ENCODE data around the gene GNG7.
"Not testable (repeated sequence)": the region's sequence is repeated elsewhere in the genome, so short reads cannot be mapped to it uniquely, and the experiment has no call there.

Gene GNG7

DNA sequence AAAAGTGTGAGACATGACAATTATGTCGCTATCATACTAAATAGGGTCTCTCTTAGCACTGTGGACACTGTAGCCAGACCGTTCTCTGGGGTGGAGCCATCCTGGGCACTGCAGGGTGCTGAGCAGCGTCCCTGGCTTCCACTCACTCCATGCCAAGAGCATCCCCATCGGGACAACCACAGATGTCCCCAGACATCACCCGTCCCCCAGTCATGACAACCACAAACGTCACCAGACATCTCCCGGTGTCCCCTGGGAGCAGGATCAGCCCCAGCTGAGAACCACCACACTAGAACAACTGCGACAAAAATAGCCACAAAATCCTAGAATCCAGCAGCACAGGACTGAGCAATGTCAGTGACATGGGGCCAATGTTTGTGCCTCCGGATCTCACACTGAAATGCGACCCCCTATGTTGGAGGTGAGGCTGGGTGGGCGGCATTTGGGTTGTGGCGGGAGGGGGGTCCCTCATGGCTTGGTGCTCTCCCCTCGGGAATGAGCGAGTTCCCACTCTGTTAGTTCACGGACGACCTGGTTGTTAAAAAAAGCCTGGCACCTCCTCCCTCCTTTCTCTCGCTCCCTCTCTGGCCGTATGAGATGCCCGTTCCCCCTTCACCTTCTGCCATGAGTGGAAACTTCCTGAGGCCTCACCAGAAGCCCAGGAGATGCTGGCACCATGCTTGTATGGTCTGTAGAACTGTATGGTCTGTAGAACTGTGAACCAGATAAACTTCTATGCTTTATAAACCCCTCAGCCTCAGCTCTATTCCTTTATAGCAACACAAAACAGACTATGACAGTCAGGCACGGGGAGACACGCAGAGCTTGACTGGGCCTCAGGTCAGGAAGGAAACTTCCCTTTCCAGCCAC lies 132.7 kb downstream of the GNG7 start:
- DNase-seq: no peak

- no peak for DNase-seq
These were observed 134.5 kb downstream of the GNG7 start for GRCh38 chr19:2567996-2568395.

- DNase-seq: no peak
These were observed 134.9 kb downstream of the GNG7 start for GRCh38 chr19:2567580-2567979.

DNA sequence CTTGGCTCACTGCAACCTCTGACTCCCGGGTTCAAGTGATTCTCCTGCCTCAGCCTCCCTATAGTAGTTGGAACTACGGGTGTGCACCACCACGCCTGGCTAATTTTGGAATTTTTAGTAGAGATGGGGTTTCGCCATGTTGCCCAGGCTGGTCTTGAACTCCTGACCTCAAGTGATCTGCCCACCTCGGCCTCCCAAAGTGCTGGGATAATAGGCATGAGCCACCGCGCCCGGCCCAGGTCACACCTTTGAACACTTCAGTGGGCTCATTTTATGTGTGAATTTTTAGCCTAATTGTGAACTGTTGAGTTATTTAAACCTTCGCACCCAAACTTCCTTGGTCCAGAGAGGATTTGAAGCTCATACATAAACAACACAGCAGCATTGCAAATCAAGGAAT lies 138.9 kb downstream of the GNG7 start:
- not testable (repeated sequence) for DNase-seq

- DNase-seq: no peak
These were observed 140.6 kb downstream of the GNG7 start for GRCh38 chr19:2561895-2562294.

- DNase-seq: no peak
These were observed 141.3 kb downstream of the GNG7 start for GRCh38 chr19:2561221-2561620.

- DNase-seq: no peak
These were observed 142.1 kb downstream of the GNG7 start for GRCh38 chr19:2560369-2560768.

DNA sequence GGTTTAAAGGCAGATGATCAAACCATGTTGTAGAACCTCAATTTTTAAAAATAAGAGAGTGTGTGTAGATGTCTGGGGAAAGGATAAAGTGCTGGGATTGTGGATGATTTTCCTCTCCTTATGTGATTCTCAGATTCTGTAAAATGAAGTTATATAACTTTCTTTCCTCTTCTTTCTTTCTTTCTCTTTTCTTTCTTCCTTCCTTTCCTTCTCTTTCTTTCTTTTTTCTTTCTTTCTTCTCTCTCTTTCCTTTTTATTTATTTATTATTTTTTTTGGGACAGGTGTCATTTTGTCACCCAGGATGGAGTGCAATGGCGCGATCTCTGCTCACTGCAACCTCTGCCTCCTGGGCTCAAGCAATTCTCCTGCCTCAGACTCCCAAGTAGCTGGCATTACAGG lies 144.0 kb downstream of the GNG7 start:
- no peak for DNase-seq

DNA sequence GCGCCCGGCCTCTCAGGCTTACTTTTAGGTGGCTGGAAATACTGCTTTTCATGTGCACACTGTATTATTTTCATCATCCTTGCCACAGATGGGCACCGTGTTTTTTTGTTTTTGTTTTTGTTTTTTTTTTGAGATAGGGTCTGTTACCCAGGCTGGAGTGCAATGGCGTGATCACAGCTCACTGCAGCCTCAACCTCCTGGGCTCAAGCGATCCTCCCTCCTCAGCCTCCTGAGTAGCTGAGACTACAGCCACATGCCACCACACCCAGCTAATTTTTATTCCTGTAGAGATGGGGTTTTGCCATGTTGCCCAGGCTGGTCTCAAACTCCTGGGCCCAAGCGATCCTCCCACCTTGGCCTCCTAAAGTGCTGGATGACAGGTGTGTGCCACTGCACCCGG lies 144.4 kb downstream of the GNG7 start:
- DNase-seq: not testable (repeated sequence)

DNA sequence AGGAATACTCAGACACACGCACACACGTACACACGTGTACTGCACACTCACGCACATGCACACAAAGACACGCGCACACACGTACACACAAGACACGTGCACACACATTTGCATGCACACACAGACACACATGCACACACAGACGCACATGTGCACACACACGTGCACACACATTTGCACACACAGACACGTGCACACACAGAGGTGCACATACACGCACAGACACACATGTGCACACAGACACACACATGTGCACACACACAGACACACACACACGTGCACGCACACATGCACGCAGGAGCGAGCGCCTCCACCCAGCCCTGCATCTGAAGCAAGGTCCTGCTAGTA lies 145.4 kb downstream of the GNG7 start:
- no peak for DNase-seq

DNA sequence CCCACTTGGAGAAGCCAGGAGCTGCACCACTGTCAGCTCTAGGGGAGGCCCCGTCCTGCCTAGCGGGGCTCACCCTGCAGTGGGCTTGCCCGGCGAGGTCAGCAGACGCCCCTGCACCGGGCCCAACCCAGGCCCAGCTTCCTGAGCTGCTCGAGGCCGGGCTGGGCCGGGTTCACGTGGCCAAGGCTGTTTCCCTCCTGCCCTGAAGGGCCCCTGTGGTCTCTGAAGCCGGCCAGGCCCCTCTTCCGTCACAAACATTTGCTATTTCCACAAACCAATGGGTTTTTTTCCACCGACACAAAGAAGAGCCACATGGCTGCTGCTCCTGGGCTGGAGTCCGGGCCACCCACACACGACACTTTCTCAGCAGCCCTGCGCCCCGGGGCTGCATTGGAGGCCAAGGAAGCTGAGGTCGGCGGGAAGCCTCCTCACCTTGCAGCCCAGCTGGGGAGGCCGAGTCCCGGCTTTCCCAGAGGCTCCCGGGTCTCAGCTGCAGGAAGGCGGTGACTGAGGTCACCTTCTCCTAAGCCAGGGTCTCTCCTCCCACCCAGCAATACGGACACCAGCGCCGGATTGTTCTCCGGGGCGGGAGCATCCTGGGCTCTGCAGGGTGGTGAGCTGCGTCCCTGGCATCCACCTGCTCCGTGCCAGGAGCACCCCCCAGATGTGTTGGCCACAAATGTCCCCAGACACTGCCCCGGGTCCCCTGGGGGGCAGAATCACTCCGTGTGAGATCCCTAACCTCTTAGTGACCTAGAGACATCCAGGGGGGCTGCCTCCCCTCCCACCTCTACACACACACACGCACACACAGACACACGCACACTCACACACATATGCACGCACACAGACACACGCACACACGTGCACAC lies 146.0 kb downstream of the GNG7 start:
- DNase-seq: no peak

GRCh38 chr19:2555422-2556220 lies 146.9 kb downstream of the GNG7 start:
- DNase-seq: no peak

- no peak for DNase-seq
These were observed 147.6 kb downstream of the GNG7 start for GRCh38 chr19:2554856-2555255.

- no peak for DNase-seq
These were observed 149.0 kb downstream of the GNG7 start for GRCh38 chr19:2553510-2553909.

DNA sequence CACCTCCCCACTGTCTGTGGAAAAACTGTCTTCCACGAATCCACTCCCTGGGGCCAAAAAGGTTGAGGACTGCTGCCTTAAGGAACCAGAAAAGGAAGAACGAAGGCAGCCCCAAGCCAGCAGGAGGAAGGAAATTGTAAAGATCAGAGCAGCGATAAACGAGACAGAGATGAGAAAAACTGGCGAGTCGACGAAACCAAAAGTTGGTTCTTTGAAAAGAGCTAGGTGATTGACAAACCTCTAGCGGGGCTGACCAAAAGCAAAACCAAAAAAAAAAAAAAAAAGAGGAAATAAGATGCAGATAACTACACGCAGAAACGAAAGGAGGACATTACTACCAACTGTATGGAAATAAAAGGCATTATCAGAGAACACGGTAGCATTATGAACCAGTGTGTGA lies 149.6 kb downstream of the GNG7 start:
- no peak for DNase-seq

DNA sequence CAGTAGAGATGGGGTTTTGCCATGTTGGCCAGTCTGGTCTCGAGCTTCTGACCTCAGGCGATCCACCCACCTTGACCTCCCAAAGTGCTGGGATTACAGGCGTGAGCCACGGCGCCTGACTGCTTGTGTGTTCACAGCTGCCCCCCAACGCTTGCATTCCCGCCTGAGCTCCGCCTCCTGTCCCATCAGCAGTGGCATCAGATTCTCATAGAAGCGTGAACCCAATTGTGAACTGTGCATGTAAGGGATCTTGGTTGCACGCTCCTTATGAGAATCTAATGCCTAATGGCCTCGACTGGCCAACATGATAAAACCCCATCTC lies 150.7 kb downstream of the GNG7 start:
- no peak for DNase-seq

DNA sequence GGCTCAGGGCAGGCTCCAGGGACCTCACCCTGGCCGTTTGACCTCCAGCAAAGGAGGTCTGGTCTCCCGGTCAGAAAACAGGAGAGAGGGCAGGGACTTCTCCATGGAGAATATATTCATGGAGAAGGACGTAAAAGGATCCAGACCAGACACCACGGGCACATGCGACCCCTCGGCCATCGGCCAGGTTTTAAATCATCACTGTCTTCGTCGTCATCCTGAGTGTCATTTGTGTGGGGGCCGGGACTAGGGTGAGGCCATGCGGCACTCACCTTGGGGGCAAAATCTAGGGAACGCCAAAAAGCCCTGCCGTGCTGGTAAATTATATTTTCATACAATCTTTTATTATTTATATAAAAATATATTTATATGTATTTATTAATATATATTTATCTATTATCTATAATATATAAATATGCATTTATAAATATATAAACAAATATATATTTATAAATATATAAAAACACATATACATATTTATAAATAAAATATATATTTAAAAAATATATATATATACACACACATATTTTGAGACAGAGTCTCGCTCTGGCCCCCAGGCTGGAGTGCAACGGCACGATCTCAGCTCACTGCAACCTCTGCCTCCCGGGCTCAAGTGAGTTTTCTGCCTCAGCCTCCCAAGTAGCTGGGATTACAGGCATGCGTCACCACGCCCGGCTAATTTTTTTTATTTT lies 151.2 kb downstream of the GNG7 start:
- no peak for DNase-seq

- peak; percentile 68 for DNase-seq
These were observed 151.9 kb downstream of the GNG7 start for GRCh38 chr19:2550431-2551171.

GRCh38 chr19:2549701-2550191 lies 152.7 kb downstream of the GNG7 start:
- DNase-seq: no peak

- no peak for DNase-seq
These were observed 153.5 kb downstream of the GNG7 start for GRCh38 chr19:2548966-2549365.

GRCh38 chr19:2547721-2548120 lies 154.8 kb downstream of the GNG7 start:
- DNase-seq: no peak
